Activated CD4-positive, CD25-positive, alpha-beta regulatory T cell treated with anti-CD3 and anti-CD28 coated beads, Interleukin-2, amount 50 U/mL, for 16 hours (primary cell): ENCODE measurements around the gene TMEM168.
"Not testable (repeated sequence)": the region's sequence is repeated elsewhere in the genome, so short reads cannot be mapped to it uniquely, and the experiment has no call there.

ENCODE experiments used
- DNase-seq: peaks from one replicate; pipeline ENCODE4 v3.0.0-alpha.2; 2020; ENCODE audit warnings: low read depth, low spot score

The TMEM168 gene

GRCh38 chr7:112781110-112781509 lies 9.1 kb downstream of the TMEM168 start:
- no peak for DNase-seq

GRCh38 chr7:112779667-112780066 lies 10.5 kb downstream of the TMEM168 start:
- no peak for DNase-seq

GRCh38 chr7:112777406-112777805 lies 12.8 kb downstream of the TMEM168 start:
- DNase-seq: no peak

GRCh38 chr7:112771166-112771565 lies 19.0 kb downstream of the TMEM168 start:
- no peak for DNase-seq

GRCh38 chr7:112770051-112770450 lies 20.1 kb downstream of the TMEM168 start:
- DNase-seq: no peak

DNA sequence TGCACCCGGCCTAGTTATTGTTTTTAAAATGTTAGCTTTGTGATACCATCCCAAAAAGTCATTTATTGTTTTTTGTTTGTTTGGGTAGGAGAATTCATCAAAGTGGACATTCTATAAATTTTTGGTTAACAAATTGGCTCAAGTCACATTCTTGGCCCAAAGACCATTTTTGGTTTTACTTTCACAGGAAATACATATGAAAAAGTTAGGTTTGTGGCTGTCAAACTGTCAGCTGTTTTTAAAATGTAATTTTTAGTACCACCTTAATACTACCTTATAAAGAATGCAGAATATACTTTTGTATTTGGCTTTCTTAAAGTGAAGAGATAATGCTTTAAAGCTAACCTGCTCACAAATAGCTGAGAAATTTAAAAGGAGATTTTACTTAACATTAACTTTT lies 25.1 kb downstream of the TMEM168 start:
- DNase-seq: no peak

- DNase-seq: no peak
Measured at GRCh38 chr7:112763996-112764395, 26.2 kb downstream of the TMEM168 start.

DNA sequence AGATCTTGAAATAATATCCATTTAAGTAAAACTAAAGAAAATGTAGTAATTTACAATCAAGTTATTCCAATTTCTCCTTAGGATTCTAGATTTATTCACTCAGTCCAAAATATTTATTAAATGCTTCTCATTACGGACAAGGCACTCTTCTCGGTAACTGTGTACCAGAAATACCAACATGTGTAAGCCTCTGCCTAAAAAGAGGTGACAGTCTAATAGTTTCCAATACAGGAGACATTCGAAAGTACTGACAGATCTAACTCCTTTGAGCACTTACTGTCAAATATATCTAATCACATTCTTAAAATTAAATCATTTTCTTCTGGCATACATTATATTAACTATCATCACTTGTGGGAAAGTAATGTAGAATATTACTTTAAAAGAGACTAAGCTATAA lies 26.9 kb downstream of the TMEM168 start:
- DNase-seq: no peak

DNA sequence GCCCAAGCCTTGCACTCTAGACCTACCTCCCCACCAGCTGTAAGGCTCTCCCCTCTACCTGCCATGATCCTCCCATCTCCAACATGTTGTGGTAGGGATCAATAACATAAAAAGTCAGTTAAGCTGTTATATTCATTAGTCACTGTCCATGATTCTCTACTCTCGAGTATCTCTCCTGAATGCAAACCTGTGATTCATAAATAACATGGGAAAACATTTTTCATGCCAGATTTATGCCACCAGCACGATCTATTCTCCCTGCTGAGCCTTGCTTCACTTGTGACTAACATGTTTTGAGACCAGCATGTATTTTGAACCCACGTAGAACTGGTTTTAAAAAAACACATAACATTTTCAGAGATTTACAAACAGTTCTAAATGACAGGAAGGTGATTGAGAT lies 30.3 kb downstream of the TMEM168 start:
- no peak for DNase-seq

DNA sequence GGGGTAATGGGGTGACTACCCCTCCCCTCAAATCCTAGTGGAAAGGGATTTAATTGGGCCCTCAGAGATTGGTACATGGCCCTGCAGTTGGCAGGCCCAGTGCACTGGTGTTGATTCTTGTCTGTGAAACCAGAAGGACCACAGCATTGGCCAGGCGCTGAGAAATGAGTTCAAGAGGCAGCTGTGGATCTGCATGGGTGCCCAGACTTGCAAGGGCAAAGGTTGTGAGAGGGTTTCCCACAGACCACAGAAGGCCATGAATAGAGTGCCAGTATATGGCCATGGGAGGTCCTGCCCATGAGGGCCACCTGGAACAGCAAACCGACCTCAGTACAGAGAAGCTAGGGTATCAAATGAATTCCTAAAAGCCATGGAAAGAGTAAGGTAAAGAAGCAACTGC lies 32.9 kb downstream of the TMEM168 start:
- DNase-seq: no peak

- no peak for DNase-seq
Measured at GRCh38 chr7:112753298-112753697, 36.9 kb downstream of the TMEM168 start.

DNA sequence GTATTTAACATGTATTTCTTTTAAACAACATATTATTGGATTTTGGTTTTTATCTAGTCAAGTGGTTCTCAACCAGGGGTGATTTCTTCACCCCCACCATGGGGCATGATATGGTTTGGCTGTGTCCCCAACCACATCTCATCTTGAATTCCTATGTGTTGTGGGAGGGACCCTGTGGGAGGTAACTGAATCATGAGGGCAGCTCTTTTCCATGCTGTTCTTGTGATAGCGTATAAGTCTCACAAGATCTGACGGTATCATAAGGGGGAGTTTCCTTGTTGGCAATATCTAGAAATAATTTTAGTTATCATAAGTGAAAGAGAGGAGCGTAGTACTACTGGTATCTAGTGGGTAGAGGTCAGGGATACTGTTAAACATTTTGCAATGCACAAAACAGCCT lies 37.6 kb downstream of the TMEM168 start:
- DNase-seq: no peak

GRCh38 chr7:112749775-112750174 lies 40.4 kb downstream of the TMEM168 start:
- no peak for DNase-seq

DNA sequence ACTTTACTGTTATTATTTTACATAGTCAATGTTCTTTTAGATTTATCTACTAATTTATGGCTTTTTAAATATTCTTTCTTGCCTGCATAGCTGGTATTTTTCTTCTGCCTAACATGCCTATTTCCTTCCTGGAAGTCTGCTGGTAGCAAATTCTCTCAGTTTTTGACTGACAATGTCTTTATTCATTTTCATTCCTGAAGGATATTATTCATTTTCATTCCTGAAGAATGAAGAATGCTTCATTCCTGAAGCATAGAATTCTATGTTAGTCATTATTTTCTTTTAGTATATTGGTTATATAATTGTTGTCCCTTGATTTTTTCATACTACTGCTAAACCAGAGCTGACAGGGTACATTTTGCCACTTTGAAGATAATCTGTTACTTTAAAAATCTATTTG lies 41.8 kb downstream of the TMEM168 start:
- no peak for DNase-seq

DNA sequence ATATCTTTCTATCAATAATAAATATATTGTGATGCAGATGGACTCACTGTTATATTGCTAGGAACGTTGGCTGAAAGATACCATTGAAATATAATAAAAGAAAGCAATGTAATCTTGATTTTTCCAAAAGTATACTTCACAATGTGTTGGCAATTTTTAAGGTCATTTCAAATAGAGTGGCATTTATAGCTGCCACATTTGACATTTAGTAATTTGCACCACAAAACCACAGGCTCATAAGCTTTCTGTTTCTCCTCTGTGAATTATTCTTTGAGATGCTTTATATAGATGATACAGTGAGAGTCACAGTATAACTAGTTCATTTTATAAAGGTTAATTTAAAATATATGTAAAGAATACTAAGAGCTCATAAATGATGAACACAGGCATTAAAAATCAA lies 44.6 kb downstream of the TMEM168 start:
- DNase-seq: no peak

DNA sequence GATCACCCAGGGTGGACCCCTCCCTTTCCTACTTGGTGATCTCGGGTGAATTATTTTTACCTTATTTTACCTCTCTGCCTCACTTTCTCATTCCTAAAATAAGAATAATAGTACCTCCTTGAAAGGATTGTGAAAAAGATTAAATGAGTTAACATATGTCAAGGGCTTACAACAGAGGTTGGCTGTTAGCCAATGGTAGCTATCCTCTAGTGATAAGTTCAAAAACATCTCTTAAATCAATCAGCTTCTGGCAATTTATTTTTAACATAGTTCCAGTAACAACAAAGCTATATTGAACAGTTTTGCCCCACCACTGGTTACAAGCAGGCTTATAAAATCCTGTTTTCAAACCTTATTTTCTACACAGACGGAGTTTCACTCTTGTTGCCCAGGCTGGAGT lies 45.4 kb downstream of the TMEM168 start:
- DNase-seq: no peak

- DNase-seq: no peak
Measured at GRCh38 chr7:112743811-112744210, 46.4 kb downstream of the TMEM168 start.

GRCh38 chr7:112740667-112741066 lies 49.5 kb downstream of the TMEM168 start:
- DNase-seq: no peak

GRCh38 chr7:112739436-112740180 lies 50.6 kb downstream of the TMEM168 start:
- no peak for DNase-seq

GRCh38 chr7:112735261-112735660 lies 54.9 kb downstream of the TMEM168 start:
- no peak for DNase-seq

- DNase-seq: not testable (repeated sequence)
Measured at GRCh38 chr7:112731324-112731723, 58.9 kb downstream of the TMEM168 start.

GRCh38 chr7:112726076-112726475 lies 64.1 kb downstream of the TMEM168 start:
- no peak for DNase-seq

DNA sequence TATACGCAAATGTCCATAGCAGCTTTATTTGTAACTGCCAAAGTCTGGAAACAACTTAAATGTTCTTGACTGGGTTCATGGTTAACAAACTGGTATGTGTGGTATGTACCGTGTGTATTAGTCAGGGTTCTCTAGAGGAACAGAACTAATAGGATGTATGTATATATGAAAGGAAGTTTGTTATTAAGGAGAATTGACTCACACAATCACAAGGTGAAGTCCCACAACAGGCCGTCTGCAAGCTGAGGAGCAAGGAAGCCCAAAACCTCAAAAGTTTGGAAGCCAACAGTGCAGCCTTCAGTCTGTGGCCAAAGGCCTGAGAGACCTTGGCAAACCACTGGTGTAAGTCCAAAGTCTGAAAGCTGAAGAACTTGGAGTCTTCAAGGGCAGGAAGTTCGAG lies 66.8 kb downstream of the TMEM168 start:
- DNase-seq: no peak

DNA sequence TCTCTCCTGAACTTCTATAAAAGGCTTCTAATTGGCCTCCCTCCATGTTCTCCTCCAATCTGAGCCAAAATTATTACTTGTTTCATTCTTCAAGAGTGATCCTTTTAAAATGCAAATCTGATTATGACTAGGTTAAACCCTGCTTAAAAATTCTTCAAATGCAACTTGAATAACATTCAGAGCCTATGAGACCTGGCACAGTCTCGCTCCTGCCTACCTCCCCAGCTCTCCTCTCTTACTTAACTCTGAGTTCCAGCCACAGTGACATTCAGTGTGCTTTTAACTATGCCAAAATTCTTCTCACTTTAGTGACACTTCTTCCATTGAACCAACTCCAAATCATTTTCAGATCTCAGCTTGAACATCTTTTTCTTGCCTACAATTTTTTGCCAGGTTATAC lies 68.8 kb downstream of the TMEM168 start:
- DNase-seq: no peak
